WTC11 (cell line): ENCODE data around the gene UQCC3. TPM values are rescaled to one million over a fixed set of nuclear protein-coding genes. Genes with fewer than 3 reads are reported as not detected.
A peak's percentile ranks its signal among the peaks of the same experiment; 100 is the strongest.

ENCODE experiments used
- ATAC-seq: fragments of 200-7000 bp; cut with Tn5 transposase; 2 replicates; pipeline ENCODE4 v1.10.0; 2021; ENCODE audit warnings: mild to moderate bottlenecking, moderate library complexity
- CTCF ChIA-PET: fragments of 300-600 bp; sonication (Branson Sonifier 250); formaldehyde crosslinking; loops from one replicate; lab custom pipeline; 2021; ENCODE audit warnings: antibody characterized with exemption; lab: Charles Lee
- POLR2A ChIA-PET: fragments of 350-600 bp; sonication (Branson Sonifier 250); formaldehyde crosslinking; loops from one replicate; lab custom pipeline; 2021; ENCODE audit warnings: antibody characterized with exemption; lab: Charles Lee
- DNase-seq: peaks from one replicate; pipeline ENCODE4 v3.0.0; 2021; ENCODE audit warnings: low spot score
- H3K27ac Mint-ChIP-seq: 2 replicates; pipeline ENCODE4 v1.8.0; 2021; ENCODE audit warnings: mixed read lengths
- H3K27me3 Mint-ChIP-seq: 2 replicates; pipeline ENCODE4 v1.8.0; 2021; ENCODE audit warnings: low read depth, mild to moderate bottlenecking, moderate library complexity, mixed read lengths
- H3K36me3 Mint-ChIP-seq: 2 replicates; pipeline ENCODE4 v1.8.0; 2021; ENCODE audit warnings: mixed read lengths
- H3K4me1 Mint-ChIP-seq: 2 replicates; pipeline ENCODE4 v1.8.0; 2022; ENCODE audit warnings: mixed read lengths
- H3K4me3 Mint-ChIP-seq: 2 replicates; pipeline ENCODE4 v1.8.0; 2021; ENCODE audit warnings: mild to moderate bottlenecking, moderate library complexity, mixed read lengths
- H3K9me3 Mint-ChIP-seq: 2 replicates; pipeline ENCODE4 v1.8.0; 2021; ENCODE audit warnings: mixed read lengths
- CREB1 ChIP-seq: sonication (generic); formaldehyde crosslinking; IDR thresholded peaks from 2 replicates; pipeline ENCODE4 v1.8.0; 2023; ENCODE audit warnings: mild to moderate bottlenecking, missing genetic modification reagents
- FOXK1 ChIP-seq: sonication (generic); formaldehyde crosslinking; IDR thresholded peaks from 2 replicates; pipeline ENCODE4 v1.8.0; 2022; ENCODE audit warnings: mild to moderate bottlenecking, moderate library complexity, missing genetic modification reagents
- GABPB1 ChIP-seq: sonication (generic); formaldehyde crosslinking; IDR thresholded peaks from 2 replicates; pipeline ENCODE4 v1.8.1; 2023; ENCODE audit warnings: mild to moderate bottlenecking, missing genetic modification reagents
- HMGA2 ChIP-seq: fragments of 250-450 bp; sonication (Bioruptor Pico); IDR thresholded peaks from 2 replicates; pipeline ENCODE4 v1.4.0; 2021; ENCODE audit warnings: mild to moderate bottlenecking, moderate library complexity
- HMGXB4 ChIP-seq: sonication (generic); formaldehyde crosslinking; IDR thresholded peaks from 2 replicates; pipeline ENCODE4 v1.8.1; 2023; ENCODE audit warnings: mild to moderate bottlenecking, moderate library complexity, missing genetic modification reagents
- KAT7 ChIP-seq: sonication (generic); formaldehyde crosslinking; IDR thresholded peaks from 2 replicates; pipeline ENCODE4 v1.8.1; 2023; ENCODE audit warnings: missing genetic modification reagents, mild to moderate bottlenecking, borderline replicate concordance
- MLX ChIP-seq: sonication (generic); formaldehyde crosslinking; IDR thresholded peaks from 2 replicates; pipeline ENCODE4 v1.8.1; 2023; ENCODE audit warnings: mild to moderate bottlenecking, missing genetic modification reagents, moderate library complexity
- MXD4 ChIP-seq: fragments of 250-450 bp; sonication (Bioruptor Pico); IDR thresholded peaks from 2 replicates; pipeline ENCODE4 v1.8.0; 2021; ENCODE audit warnings: mild to moderate bottlenecking, moderate library complexity, borderline replicate concordance
- PRRX2 ChIP-seq: fragments of 250-450 bp; sonication (Bioruptor Pico); IDR thresholded peaks from 2 replicates; pipeline ENCODE4 v1.8.0; 2021; ENCODE audit warnings: mild to moderate bottlenecking
- SMAD4 ChIP-seq: sonication (generic); formaldehyde crosslinking; IDR thresholded peaks from 2 replicates; pipeline ENCODE4 v1.8.0; 2022; ENCODE audit warnings: mild to moderate bottlenecking, missing genetic modification reagents
- STAT6 ChIP-seq: sonication (generic); formaldehyde crosslinking; conservative IDR thresholded peaks from 2 replicates; pipeline ENCODE4 v1.8.1; 2023; ENCODE audit warnings: mild to moderate bottlenecking, low read depth, missing genetic modification reagents, moderate library complexity
- TP53 ChIP-seq: sonication (generic); formaldehyde crosslinking; IDR thresholded peaks from 2 replicates; pipeline ENCODE4 v1.8.1; 2023; ENCODE audit warnings: mild to moderate bottlenecking, missing genetic modification reagents
- USF2 ChIP-seq: sonication (generic); formaldehyde crosslinking; IDR thresholded peaks from 2 replicates; pipeline ENCODE4 v1.8.1; 2023; ENCODE audit warnings: mild to moderate bottlenecking, missing genetic modification reagents, moderate library complexity
- ZNF317 ChIP-seq: sonication (generic); formaldehyde crosslinking; IDR thresholded peaks from 2 replicates; pipeline ENCODE4 v1.8.1; 2023; ENCODE audit warnings: low read depth, mild to moderate bottlenecking, moderate library complexity, missing genetic modification reagents, borderline replicate concordance
- ZNF425 ChIP-seq: fragments of 250-450 bp; sonication (Bioruptor Pico); conservative IDR thresholded peaks from 2 replicates; pipeline ENCODE4 v1.9.0; 2021; ENCODE audit warnings: mild to moderate bottlenecking
- ZNF532 ChIP-seq: fragments of 250-450 bp; sonication (Bioruptor Pico); IDR thresholded peaks from 2 replicates; pipeline ENCODE4 v1.9.0; 2021; ENCODE audit warnings: mild to moderate bottlenecking, borderline replicate concordance
- total RNA-seq: library from RNA; stranded (reverse); gene quantifications from 3 replicates; pipeline ENCODE4 v1.2.3, GENCODE V29; 2021

Gene UQCC3
- total RNA-seq, 1 experiment from 2014 or later, result 18.1 TPM

GRCh38 chr11:62678770-62679696 lies 7.6 kb downstream of the UQCC3 start, which contains the start of gene UBXN1 (continued):
- no peak for TF ChIP-seq ZNF532 (CRISPR knock-in tag)
- peak; percentile 63; the same call in 1 of the 2 replicates for TF ChIP-seq KAT7 (CRISPR knock-in tag)
- no peak for TF ChIP-seq STAT6 (CRISPR knock-in tag)
- TF ChIP-seq FOXK1, result peak; percentile 98

- H3K4me3 Mint-ChIP-seq, result no peak overlapping the region
- DNase-seq (no peak), ATAC-seq (peak; percentile 58)
- no peaks in the 10 kb centered on the region for H3K27me3 Mint-ChIP-seq
- no peak overlapping the region for H3K27ac Mint-ChIP-seq
- peaks cover 19% of the 10 kb centered on the region for H3K36me3 Mint-ChIP-seq
- TF ChIP-seq GABPB1 (CRISPR knock-in tag), result peak; percentile 62; the same call in 1 of the 2 replicates
- no peak for TF ChIP-seq ZNF425 (CRISPR knock-in tag)
- no peak for TF ChIP-seq ZNF317 (CRISPR knock-in tag)
- TF ChIP-seq MXD4 (CRISPR knock-in tag), result no peak
- TF ChIP-seq SMAD4, result no peak
- TF ChIP-seq, all 79 proteins: peak for 1
- POLR2A ChIA-PET, result interaction anchor here (0.8 to 1.3 kb wide), 2 partner anchors 28 to 89 kb away, joined by 3 read pairs; partner anchors contain the start of gene INTS5
- Mint-ChIP-seq H3K9me3 (no peaks in the 10 kb centered on the region), H3K4me1 (peaks cover 20% of the 10 kb centered on the region)
- CTCF ChIA-PET, result interaction anchor here (0.6 to 3.6 kb wide), 15 partner anchors 9 to 286 kb away, joined by 3 to 21 read pairs (median 5); partner anchors contain the start of genes B3GAT3, BSCL2, C11orf98 and CSKMT
Measured at GRCh38 chr11:62680825-62681240, 9.4 kb downstream of the UQCC3 start.

GRCh38 chr11:62682518-62682917 lies 11.0 kb downstream of the UQCC3 start:
- no peaks in the 10 kb centered on the region for H3K9me3 Mint-ChIP-seq
- no peak for TF ChIP-seq TP53 (CRISPR knock-in tag)
- no peak for TF ChIP-seq HMGXB4 (CRISPR knock-in tag)
- TF ChIP-seq CREB1 (CRISPR knock-in tag), result no peak
- no peak for TF ChIP-seq MLX (CRISPR knock-in tag)
- TF ChIP-seq HMGA2 (CRISPR knock-in tag), result no peak
- TF ChIP-seq PRRX2 (CRISPR knock-in tag), result no peak
- TF ChIP-seq USF2 (CRISPR knock-in tag), result no peak

More at GRCh38 chr11:62682518-62682917, 11.0 kb downstream of the UQCC3 start:
- Mint-ChIP-seq H3K27me3 (no peaks in the 10 kb centered on the region), H3K36me3 (peaks cover 7% of the 10 kb centered on the region), H3K4me3 (no peak overlapping the region), H3K27ac (no peak overlapping the region), H3K4me1 (peaks cover 12% of the 10 kb centered on the region)
- ChIA-PET POLR2A (interaction anchor here (0.6 kb wide), 1 partner anchor 11 kb away, joined by 3 read pairs; the partner anchor contains the start of gene UQCC3), CTCF (no interaction called here)
- no peak for ATAC-seq
- DNase-seq, result no peak
